Colon (tissue), 2 donors: Measurements from ENCODE around the gene ZNF91.
A peak's percentile ranks its signal among the peaks of the same experiment; 100 is the strongest.
"Not testable (repeated sequence)": the region's sequence is repeated elsewhere in the genome, so short reads cannot be mapped to it uniquely, and the experiment has no call there.

ENCODE experiments used
- FAIRE-seq: peaks from 2 replicates; lab custom pipeline; 2012; peaks lifted over from hg19 to GRCh38; lab: Jason Lieb, UNC
- donor health status: control.
- donor health status: control.

The ZNF91 gene

GRCh38 chr19:23395041-23395721, at the start of gene ZNF91:
Gene ZNF91 (minus strand): TSS chr19:23395471. CDS start chr19:23395354, 117 bp downstream.
- FAIRE-seq: peak; percentile 94

DNA sequence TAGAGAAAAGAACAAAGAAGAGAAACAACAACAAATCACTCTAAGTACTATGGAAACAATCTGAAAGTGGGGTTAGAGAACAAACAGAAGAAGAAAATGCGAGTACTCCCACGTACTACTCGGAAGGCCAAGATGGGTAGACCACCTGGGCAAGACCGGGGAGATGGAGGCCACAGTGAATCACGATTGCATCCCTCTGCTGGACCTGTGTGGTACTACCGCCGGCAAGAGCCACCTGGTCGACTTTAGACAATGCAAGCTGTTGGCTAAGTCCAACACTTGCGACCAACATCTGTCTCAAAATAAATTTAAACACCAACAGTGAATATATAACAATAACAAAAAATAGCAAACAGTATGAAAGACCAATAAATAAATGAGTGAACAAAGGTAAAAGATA, 45.5 kb upstream of the ZNF91 start:
- no peak for FAIRE-seq

GRCh38 chr19:23440207-23440606, 44.9 kb upstream of the ZNF91 start:
- FAIRE-seq: no peak

- FAIRE-seq: no peak
These were observed 44.4 kb upstream of the ZNF91 start for GRCh38 chr19:23439623-23440022.

- no peak for FAIRE-seq
These were observed 42.6 kb upstream of the ZNF91 start for GRCh38 chr19:23437901-23438300.

- no peak for FAIRE-seq
These were observed 41.7 kb upstream of the ZNF91 start for GRCh38 chr19:23436944-23437343.

DNA sequence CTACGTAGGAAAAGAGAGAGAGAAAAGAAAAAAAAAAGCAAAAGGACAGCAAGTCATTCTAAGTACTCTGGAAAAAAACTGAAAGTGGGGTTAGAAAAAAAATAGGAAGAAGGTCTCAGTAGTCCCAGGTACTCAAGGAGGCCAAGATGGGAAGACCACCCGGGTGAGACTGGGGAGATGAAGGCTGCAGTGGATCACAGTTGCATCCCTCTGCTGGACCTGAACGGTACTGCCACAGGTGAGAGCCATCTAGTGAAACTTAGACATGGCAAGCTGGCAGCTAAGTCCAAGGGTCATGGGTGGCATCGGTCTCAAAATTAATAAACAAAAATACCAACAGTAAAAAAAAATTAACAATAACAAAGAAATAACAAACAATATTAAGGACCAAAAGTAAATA, 41.0 kb upstream of the ZNF91 start:
- FAIRE-seq: no peak

DNA sequence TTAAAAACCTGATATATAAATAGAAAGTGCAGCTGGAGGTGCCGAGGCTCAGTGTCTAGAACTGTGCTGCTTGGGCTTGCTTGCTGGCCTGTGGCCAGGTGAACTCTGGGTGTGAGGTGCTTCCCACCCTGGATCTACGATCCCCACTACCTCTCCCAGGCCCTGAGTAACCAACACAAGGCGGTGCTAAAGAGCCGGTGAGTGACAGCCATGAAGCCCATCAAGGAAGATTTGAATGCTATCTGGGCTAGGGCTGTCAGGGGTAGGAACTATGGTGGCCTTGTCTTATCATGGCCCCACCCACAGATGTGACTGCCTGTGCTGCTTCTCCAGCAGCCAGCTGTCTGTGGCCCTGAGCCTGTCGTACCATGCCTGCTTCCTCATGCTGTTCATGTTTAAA, 25.6 kb upstream of the ZNF91 start:
- FAIRE-seq: no peak

DNA sequence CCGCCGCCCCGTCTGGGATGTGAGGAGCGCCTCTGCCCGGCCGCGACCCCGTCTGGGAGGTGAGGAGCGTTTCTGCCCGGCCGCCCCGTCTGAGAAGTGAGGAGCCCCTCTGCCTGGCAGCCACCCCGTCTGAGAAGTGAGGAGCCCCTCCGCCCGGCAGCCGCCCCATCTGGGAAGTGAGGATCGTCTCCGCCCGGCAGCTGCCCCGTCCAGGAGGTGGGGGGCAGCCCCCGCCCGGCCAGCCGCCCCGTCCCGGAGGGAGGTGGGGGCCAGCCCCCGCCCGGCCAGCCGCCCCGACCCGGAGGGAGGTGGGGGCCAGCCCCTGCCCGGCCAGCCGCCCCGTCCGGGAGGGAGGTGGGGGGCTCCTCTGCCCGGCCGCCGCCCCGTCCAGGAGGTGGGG, 24.0 kb upstream of the ZNF91 start:
- not testable (repeated sequence) for FAIRE-seq

DNA sequence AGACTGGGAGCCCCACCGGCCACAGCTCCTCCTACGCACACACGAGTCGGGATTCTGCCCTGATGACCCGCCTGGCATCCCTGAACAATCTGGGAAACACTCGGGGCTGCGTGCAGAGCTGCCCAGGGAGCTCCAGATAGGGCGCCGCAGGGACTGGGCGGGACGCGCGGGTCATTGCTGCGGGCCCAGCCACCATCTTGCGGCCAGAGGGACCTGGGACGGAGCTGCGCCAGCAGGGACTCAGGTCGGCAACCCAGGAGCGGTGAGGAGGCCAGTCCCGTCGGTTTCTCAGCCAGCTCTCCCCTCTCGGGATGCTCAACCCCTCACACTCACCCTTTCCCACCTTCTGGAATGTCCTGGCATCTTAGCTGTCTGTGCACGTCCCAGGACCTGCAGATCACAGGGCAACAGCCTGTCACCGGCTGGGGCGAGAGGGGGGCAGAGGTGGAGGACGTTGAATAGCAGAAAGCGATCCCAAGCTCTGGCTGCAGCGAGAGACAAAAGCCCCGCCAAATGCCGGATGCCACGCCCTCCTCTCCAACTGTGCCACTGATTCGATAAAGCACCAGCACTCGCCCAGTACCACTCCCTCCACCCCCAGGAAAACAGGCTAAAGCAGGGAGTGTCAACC, 20.4 kb upstream of the ZNF91 start:
- no peak for FAIRE-seq

GRCh38 chr19:23415034-23415433, 19.8 kb upstream of the ZNF91 start:
- FAIRE-seq: no peak

GRCh38 chr19:23410155-23410554, 14.9 kb upstream of the ZNF91 start:
- no peak for FAIRE-seq

- FAIRE-seq: no peak
These were observed 14.2 kb upstream of the ZNF91 start for GRCh38 chr19:23409392-23410048.

DNA sequence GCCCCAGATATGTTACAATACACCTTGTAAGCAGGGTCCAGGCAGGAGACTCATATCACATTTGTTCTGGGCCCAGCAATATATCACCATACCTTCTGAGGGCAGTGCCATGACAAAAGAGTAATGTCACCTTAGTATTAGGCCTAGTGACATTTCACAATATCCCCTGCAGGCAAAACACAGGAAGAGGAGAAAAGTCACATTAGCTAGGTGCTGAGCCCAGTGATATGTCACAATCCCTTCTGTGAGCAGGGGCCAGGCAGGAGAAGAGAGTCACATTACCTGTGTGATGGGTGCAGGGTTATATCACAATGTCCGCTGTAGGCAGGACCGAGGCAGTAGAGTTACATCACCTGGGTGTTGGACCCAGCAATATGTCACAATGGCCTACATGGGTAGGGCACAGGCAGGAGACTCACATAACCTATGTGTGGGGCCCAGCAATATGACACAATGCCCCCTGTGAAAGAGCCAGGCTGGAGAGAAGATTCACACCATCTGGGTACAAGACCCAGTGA, 12.4 kb upstream of the ZNF91 start:
- no peak for FAIRE-seq

GRCh38 chr19:23406721-23407120, 11.4 kb upstream of the ZNF91 start:
- no peak for FAIRE-seq

DNA sequence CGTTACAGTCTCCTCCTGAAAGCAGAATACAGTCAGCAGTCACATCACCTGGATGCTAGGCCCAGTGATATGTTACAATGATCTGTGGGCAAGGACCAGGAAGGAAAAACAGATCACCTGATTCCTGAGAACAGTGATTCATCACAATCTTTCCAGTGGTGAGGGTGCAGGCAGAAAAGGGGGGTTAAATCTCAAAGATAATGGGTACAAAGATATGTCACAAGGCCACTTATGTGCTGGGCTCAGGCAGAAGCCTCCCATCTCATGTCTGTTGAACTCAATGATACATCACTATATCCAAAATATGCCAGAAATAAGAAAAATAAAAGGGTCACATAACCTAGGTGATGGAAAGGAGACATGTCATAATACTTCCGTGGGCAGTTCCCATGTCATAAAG, 10.8 kb upstream of the ZNF91 start:
- no peak for FAIRE-seq

- FAIRE-seq: no peak
These were observed 9.4 kb upstream of the ZNF91 start for GRCh38 chr19:23404676-23405075.

DNA sequence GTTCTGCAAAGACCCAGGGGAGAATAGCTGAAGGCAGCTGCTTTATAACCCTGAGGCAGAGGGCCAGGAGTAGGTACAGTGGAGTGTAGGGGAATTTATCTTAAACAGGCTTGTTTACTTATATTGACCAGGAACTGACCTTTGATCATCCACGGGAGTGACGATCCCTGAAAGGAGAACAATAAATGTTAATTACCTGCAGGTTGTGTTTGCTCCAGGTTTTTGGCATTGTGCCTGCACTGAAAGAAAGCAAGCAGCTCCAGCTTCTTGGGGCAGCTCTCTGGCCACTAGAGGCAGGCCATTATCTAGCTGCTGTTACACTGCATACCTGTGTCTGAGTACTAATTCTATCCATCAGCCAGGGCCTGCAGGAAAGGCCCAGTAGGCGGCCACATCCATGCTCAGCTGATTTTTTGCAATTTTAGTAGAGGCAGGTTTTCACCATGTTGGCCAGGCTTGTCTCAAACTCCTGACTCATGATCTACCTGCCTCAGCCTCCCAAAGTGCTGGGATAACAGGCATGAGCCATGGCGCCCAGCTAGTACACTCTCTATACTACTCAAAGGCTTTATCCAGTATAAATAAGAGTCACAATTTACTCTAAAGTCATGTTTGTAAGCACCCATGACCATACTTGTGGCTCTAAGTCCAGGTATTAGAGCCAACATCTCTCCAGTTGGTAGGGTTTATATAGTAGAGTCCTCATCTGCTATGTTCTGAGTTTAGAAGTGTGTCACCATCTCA, 8.5 kb upstream of the ZNF91 start:
- no peak for FAIRE-seq

DNA sequence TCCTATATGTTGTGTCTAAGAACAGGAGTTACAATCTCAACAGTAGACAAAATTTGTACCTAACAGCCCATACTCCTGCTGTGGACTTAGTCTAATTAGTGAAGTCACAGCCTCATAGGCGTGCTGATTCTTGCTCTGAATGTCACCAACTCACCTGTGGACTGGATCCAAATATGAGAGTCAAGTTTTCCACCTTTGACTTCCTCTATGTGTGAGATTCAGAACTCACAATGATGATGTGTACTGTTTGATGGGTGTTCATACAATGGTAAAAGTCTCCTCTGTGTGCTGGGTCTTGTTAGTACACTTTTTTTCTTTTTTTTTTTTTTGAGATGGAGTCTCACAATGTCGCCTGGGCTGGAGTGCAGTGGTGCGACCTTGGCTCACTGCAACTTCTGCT, 7.8 kb upstream of the ZNF91 start:
- FAIRE-seq: no peak

DNA sequence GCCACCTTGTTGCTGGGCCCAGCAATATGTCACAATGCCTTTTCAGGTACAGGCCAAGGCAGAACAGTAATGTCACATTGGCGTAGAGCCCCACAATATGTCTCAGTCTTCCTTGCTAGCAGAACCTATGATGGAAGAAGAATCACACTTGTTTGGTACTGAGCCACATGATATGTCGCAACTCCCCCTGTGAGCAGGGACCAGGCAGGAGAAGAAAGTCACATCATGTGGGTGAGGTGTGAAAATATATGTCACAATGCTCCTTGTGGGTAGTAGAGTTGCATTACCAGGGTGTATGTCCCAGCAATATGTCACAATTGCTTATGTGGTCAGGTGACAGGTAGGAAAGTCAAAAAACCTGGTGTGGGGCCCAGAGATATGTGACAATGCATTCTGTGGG, 7.1 kb upstream of the ZNF91 start:
- no peak for FAIRE-seq

- FAIRE-seq: no peak
These were observed 5.9 kb upstream of the ZNF91 start for GRCh38 chr19:23401086-23401610.

- no peak for FAIRE-seq
These were observed 4.2 kb upstream of the ZNF91 start for GRCh38 chr19:23399443-23399842.
